H1 (cell line): ENCODE measurements around the gene GRM8. TPM values are rescaled to one million over a fixed set of nuclear protein-coding genes. Genes with fewer than 3 reads are reported as not detected.

ENCODE experiments used
- CTCF ChIA-PET: fragments of 300-600 bp; sonication (Branson Sonifier 250); formaldehyde crosslinking; loops from one replicate; lab custom pipeline; 2021; ENCODE audit not compliant: partially characterized antibody; lab: Charles Lee
- POLR2A ChIA-PET: fragments of 300-600 bp; sonication (Branson Sonifier 250); formaldehyde crosslinking; loops from one replicate; lab custom pipeline; 2021; ENCODE audit warnings: inconsistent platforms; ENCODE audit not compliant: partially characterized antibody; lab: Charles Lee
- DNase-seq, 2 experiments: peaks; one replicate each; pipeline versions ENCODE4 v3.0.0 to v3.0.0-alpha.2; 2010 to 2022; ENCODE audit warnings: low spot score in 2 of 2, low read depth in 1 of 2, mixed read lengths in 1 of 2
- FAIRE-seq: peaks from 2 replicates; lab custom pipeline; 2011; peaks lifted over from hg19 to GRCh38; lab: Jason Lieb, UNC
- H2AFZ ChIP-seq: 2 replicates; pipeline ENCODE4 v1.8.1; 2012; ENCODE audit warnings: low read length, inconsistent platforms
- H2AK5ac ChIP-seq: 2 replicates; pipeline ENCODE4 v1.6.1; 2013; ENCODE audit warnings: low read depth, low read length
- H2BK120ac ChIP-seq: replicated peaks from 2 replicates; pipeline ENCODE3; 2013; ENCODE audit warnings: low read depth, low read length, inconsistent platforms
- H2BK12ac ChIP-seq: 2 replicates; pipeline ENCODE4 v1.6.1; 2013; ENCODE audit warnings: low read depth, low read length
- H2BK15ac ChIP-seq: 2 replicates; pipeline ENCODE4 v1.6.1; 2013; ENCODE audit warnings: low read length
- H2BK20ac ChIP-seq: 2 replicates; pipeline ENCODE4 v1.6.1; 2013; ENCODE audit warnings: low read length
- H2BK5ac ChIP-seq: 2 replicates; pipeline ENCODE4 v1.6.1; 2013; ENCODE audit warnings: low read depth, low read length
- H3K14ac ChIP-seq: 2 replicates; pipeline ENCODE4 v1.6.1; 2013; ENCODE audit warnings: inconsistent platforms; ENCODE audit not compliant: insufficient read length
- H3K18ac ChIP-seq: 2 replicates; pipeline ENCODE4 v1.6.1; 2013; ENCODE audit warnings: low read length; ENCODE audit errors: extremely low read depth
- H3K23ac ChIP-seq: 2 replicates; pipeline ENCODE4 v1.6.1; 2013; ENCODE audit warnings: inconsistent platforms; ENCODE audit not compliant: insufficient read length
- H3K23me2 ChIP-seq: 2 replicates; pipeline ENCODE4 v1.6.1; 2013; ENCODE audit warnings: low read depth, low read length
- H3K27ac ChIP-seq: 2 replicates; pipeline ENCODE4 v1.6.1; 2011; ENCODE audit warnings: low read depth, low read length, inconsistent platforms
- H3K27me3 ChIP-seq, 4 experiments: replicated peaks in 1 of 4; 1 replicate in 1 of 4; 2 replicates in 3 of 4; pipeline versions ENCODE4 v1.6.1 to v1.8.1; 2011 to 2013; ENCODE audit warnings: low read length in 3 of 4, mild to moderate bottlenecking in 3 of 4, inconsistent platforms in 2 of 4, mixed read lengths in 2 of 4, moderate library complexity in 1 of 4; ENCODE audit not compliant: control insufficient read depth in 3 of 4, insufficient read depth in 3 of 4; ENCODE audit errors: extremely low read depth in 1 of 4
- H3K36me3 ChIP-seq, 4 experiments: 2 replicates each; pipeline versions ENCODE4 v1.6.1 to v1.8.1; 2011 to 2013; ENCODE audit warnings: mild to moderate bottlenecking in 4 of 4, low read length in 3 of 4, moderate library complexity in 2 of 4, control low read depth in 1 of 4, inconsistent platforms in 1 of 4; ENCODE audit not compliant: insufficient read depth in 4 of 4, control insufficient read depth in 2 of 4
- H3K4ac ChIP-seq: replicated peaks from 2 replicates; pipeline ENCODE3; 2013; ENCODE audit warnings: low read length, low read depth, mixed read lengths, inconsistent platforms; ENCODE audit not compliant: insufficient read length
- H3K4me1 ChIP-seq, 4 experiments: replicated peaks in 1 of 4; 1 replicate in 1 of 4; 2 replicates in 3 of 4; pipeline versions ENCODE4 v1.6.1 to v1.8.1; 2011 to 2013; ENCODE audit warnings: low read length in 3 of 4, inconsistent platforms in 2 of 4, mixed read lengths in 1 of 4; ENCODE audit not compliant: insufficient read depth in 4 of 4, control insufficient read depth in 3 of 4
- H3K4me2 ChIP-seq, 2 experiments: 2 replicates each; pipeline versions ENCODE4 v1.6.1 to v1.8.1; 2011 to 2013; ENCODE audit warnings: low read depth in 2 of 2, low read length in 2 of 2, control low read depth in 1 of 2, inconsistent platforms in 1 of 2, mild to moderate bottlenecking in 1 of 2; ENCODE audit not compliant: insufficient read depth in 1 of 2
- H3K4me3 ChIP-seq, 4 experiments: fragments of 200-600, 300-600 bp in 1 of 4; sonication (generic), shearing (Covaris generic), sonication (Bioruptor Twin) in 1 of 4; 2 replicates each; pipeline versions ENCODE4 v1.5.1 to v1.8.1; 2011 to 2016; ENCODE audit warnings: low read length in 4 of 4, low read depth in 3 of 4, control low read depth in 2 of 4, inconsistent platforms in 2 of 4, mild to moderate bottlenecking in 2 of 4, mixed read lengths in 1 of 4, moderate library complexity in 1 of 4; ENCODE audit not compliant: insufficient read depth in 2 of 4; ENCODE audit errors: extremely low read depth in 1 of 4
- H3K56ac ChIP-seq: replicated peaks from 2 replicates; pipeline ENCODE3; 2013; ENCODE audit warnings: low read depth, mild to moderate bottlenecking, mixed read lengths, low read length, inconsistent platforms; ENCODE audit not compliant: insufficient read length
- H3K79me1 ChIP-seq: 2 replicates; pipeline ENCODE4 v1.6.1; 2013; ENCODE audit warnings: low read depth, low read length, control low read depth
- H3K79me2 ChIP-seq, 2 experiments: 2 replicates each; pipeline versions ENCODE4 v1.6.1 to v1.8.1; 2012 to 2013; ENCODE audit warnings: low read length in 2 of 2, mild to moderate bottlenecking in 2 of 2, inconsistent platforms in 1 of 2; ENCODE audit not compliant: insufficient read depth in 2 of 2, control insufficient read depth in 1 of 2
- H3K9ac ChIP-seq, 4 experiments: replicated peaks in 1 of 4; 1 replicate in 1 of 4; 2 replicates in 3 of 4; pipeline versions ENCODE4 v1.6.1 to v1.8.1; 2011 to 2013; ENCODE audit warnings: low read depth in 3 of 4, low read length in 3 of 4, control low read depth in 2 of 4, mild to moderate bottlenecking in 2 of 4, moderate library complexity in 2 of 4, inconsistent platforms in 1 of 4; ENCODE audit errors: extremely low read depth in 1 of 4
- H3K9me3 ChIP-seq, 2 experiments: 2 replicates each; pipeline versions ENCODE4 v1.6.1 to v1.8.1; 2012 to 2013; ENCODE audit warnings: mild to moderate bottlenecking in 2 of 2, moderate library complexity in 2 of 2, control low read depth in 1 of 2, inconsistent platforms in 1 of 2, low read depth in 1 of 2, low read length in 1 of 2, mixed read lengths in 1 of 2; ENCODE audit not compliant: insufficient read depth in 2 of 2
- H4K20me1 ChIP-seq, 2 experiments: replicated peaks in 1 of 2; 2 replicates each; pipeline versions ENCODE3 to v1.8.1; 2011 to 2013; ENCODE audit warnings: inconsistent platforms in 2 of 2, low read length in 2 of 2, mild to moderate bottlenecking in 1 of 2; ENCODE audit not compliant: insufficient read depth in 2 of 2, control insufficient read depth in 1 of 2
- H4K5ac ChIP-seq: 2 replicates; pipeline ENCODE4 v1.6.1; 2013; ENCODE audit warnings: low read length, low read depth, mixed read lengths, inconsistent platforms; ENCODE audit not compliant: insufficient read length
- H4K8ac ChIP-seq: 2 replicates; pipeline ENCODE4 v1.8.0; 2013; ENCODE audit warnings: mild to moderate bottlenecking, moderate library complexity, low read length, inconsistent platforms; ENCODE audit not compliant: insufficient read depth; ENCODE audit errors: extremely low read depth
- H4K91ac ChIP-seq: replicated peaks from 2 replicates; pipeline ENCODE3; 2013; ENCODE audit warnings: low read length, mixed read lengths, inconsistent platforms; ENCODE audit not compliant: insufficient read length
- EGR1 ChIP-seq: IDR thresholded peaks from 2 replicates; pipeline ENCODE4 v1.6.1; 2011; ENCODE audit warnings: low read depth, low read length, borderline replicate concordance
- GABPA ChIP-seq: IDR thresholded peaks from 2 replicates; pipeline ENCODE4 v1.6.1; 2011; ENCODE audit warnings: mild to moderate bottlenecking, low read length, moderate library complexity, borderline replicate concordance; ENCODE audit not compliant: insufficient read depth
- POLR2AphosphoS5 ChIP-seq: IDR thresholded peaks from 2 replicates; pipeline ENCODE4 v1.6.1; 2011; ENCODE audit warnings: low read depth, low read length
- SAP30 ChIP-seq: fragments of 300-600 bp; sonication (generic); IDR thresholded peaks from 2 replicates; pipeline ENCODE4 v1.7.1; 2012; ENCODE audit warnings: low read length, moderate library complexity, mild to moderate bottlenecking, inconsistent platforms; ENCODE audit not compliant: insufficient read depth, insufficient replicate concordance
- SIRT6 ChIP-seq: IDR thresholded peaks from one replicate; pipeline ENCODE4 v1.7.1; 2012; ENCODE audit warnings: low read length, inconsistent platforms
- TAF7 ChIP-seq: optimal IDR thresholded peaks from 2 replicates; pipeline ENCODE3; 2011; ENCODE audit warnings: low read depth, mild to moderate bottlenecking, inconsistent platforms, low read length, moderate library complexity, borderline replicate concordance
- WGBS, 2 experiments: shearing (Covaris generic) in 1 of 2; methylation state at CpG; one replicate each; pipeline versions ENCODE4 v1.1.6 to v1.1.7; 2013 to 2015; ENCODE audit warnings: low lambda C conversion rate in 2 of 2, mixed read lengths in 2 of 2, inconsistent platforms in 1 of 2, low coverage in 1 of 2, missing lambda C conversion rate in 1 of 2; ENCODE audit not compliant: insufficient replicate concordance in 2 of 2, insufficient coverage in 1 of 2, insufficient read length in 1 of 2; ENCODE audit errors: extremely low coverage in 1 of 2, missing lambda C conversion rate in 1 of 2; 5-methylcytosine and 5-hydroxymethylcytosine counted together
- polyA plus RNA-seq, 7 experiments: library from polyadenylated mRNA; depleted of rRNA in 3 of 7; stranded (reverse) in 5 of 7; unstranded in 2 of 7; fragments of >200 nt in 5 of 7; fragments of 200-250 nt in 2 of 7; gene quantifications; 1 replicate in 5 of 7; 2 replicates in 1 of 7; 4 replicates in 1 of 7; pipeline versions ENCODE4 v1.2.1 to v1.2.3, GENCODE V29; 2011 to 2013; ENCODE audit warnings: missing spikeins in 2 of 7, mixed read lengths in 2 of 7
- total RNA-seq: library from RNA; stranded (reverse); fragmentation: NEBNext Ultra II Directional; extraction: Animal tissue kit (Norgen Biotek cat#: 25700); gene quantifications from 2 replicates; pipeline ENCODE4 v1.2.1, GENCODE V29; 2021

GRM8 gene
- total and polyA plus RNA-seq, 2 of the 8 experiments (the other 6 are each of a cell fraction or from before 2014, with no cell fraction given), result 2.6 to 2.8 TPM

- Histone ChIP-seq H3K27me3 (no peaks in the 10 kb centered on the region; a peak in 1 of 7 replicates), H3K18ac (no peak overlapping the region), H3K9me3 (no peaks in the 10 kb centered on the region), H3K79me2 (no peaks in the 10 kb centered on the region), H3K4me2 (no peak overlapping the region), H2BK5ac (no peak overlapping the region), H3K4me1 (no peaks in the 10 kb centered on the region), H2AFZ (no peak overlapping the region), H3K56ac (no peak overlapping the region), H3K4me3 (no peak overlapping the region), H4K5ac (no peak overlapping the region), H2BK12ac (no peak overlapping the region), H2AK5ac (no peak overlapping the region), H2BK20ac (no peak overlapping the region), H3K23ac (no peak overlapping the region), H4K91ac (no peak overlapping the region), H4K8ac (no peak overlapping the region), H3K36me3 (no peaks in the 10 kb centered on the region), H3K23me2 (no peaks in the 10 kb centered on the region), H2BK15ac (no peak overlapping the region), H3K4ac (no peak overlapping the region), H3K14ac (no peak overlapping the region), H2BK120ac (no peak overlapping the region), H4K20me1 (no peaks in the 10 kb centered on the region), H3K27ac (no peak overlapping the region), H3K79me1 (no peaks in the 10 kb centered on the region), H3K9ac (no peak overlapping the region)
- DNase-seq (no peak), FAIRE-seq (no peak)
- WGBS, 2 experiments, result 90% methylated on average over 3 of the region's 3 CpGs; no CpG with 5 or more reads in 1 of the 2 experiments
- CTCF ChIA-PET, result no interaction called here
- POLR2A ChIA-PET, result no interaction called here
- TF ChIP-seq SAP30 (no peak), GABPA (no peak), EGR1 (no peak), POLR2AphosphoS5 (no peak), SIRT6 (no peak), TAF7 (no peak)
These were observed 44.4 kb downstream of the GRM8 start for GRCh38 chr7:127208351-127208750.
